Esophagus muscularis mucosa (tissue), 4 donors: ENCODE data around the gene UBE2J1.

Experiments
- EP300 ChIP-seq: sonication (generic); formaldehyde crosslinking; IDR thresholded peaks from one replicate; pipeline ENCODE4 v1.6.1; 2017; ENCODE audit warnings: antibody characterized with exemption
- POLR2A ChIP-seq: fragments of 450-650 bp; IDR thresholded peaks from one replicate; pipeline ENCODE4 v1.6.1; 2017; ENCODE audit warnings: antibody characterized with exemption, moderate library complexity, mild to moderate bottlenecking, low read depth
- POLR2AphosphoS5 ChIP-seq, 2 donors: sonication (generic); formaldehyde crosslinking; IDR thresholded peaks; one replicate each; pipeline ENCODE4 v1.6.1; 2017; ENCODE audit warnings: antibody characterized with exemption in 2 of 2
- TF ChIP-seq, protein P1 (sequence below), 3 experiments: fragments of 200-600 bp in 2 of 3; fragments of 450-650 bp in 1 of 3; sonication (generic) in 2 of 3; IDR thresholded peaks; one replicate each; pipeline ENCODE4 v1.5.1; 2017 to 2019; ENCODE audit warnings: antibody characterized with exemption in 3 of 3, mild to moderate bottlenecking in 2 of 3, moderate library complexity in 1 of 3

DNA sequence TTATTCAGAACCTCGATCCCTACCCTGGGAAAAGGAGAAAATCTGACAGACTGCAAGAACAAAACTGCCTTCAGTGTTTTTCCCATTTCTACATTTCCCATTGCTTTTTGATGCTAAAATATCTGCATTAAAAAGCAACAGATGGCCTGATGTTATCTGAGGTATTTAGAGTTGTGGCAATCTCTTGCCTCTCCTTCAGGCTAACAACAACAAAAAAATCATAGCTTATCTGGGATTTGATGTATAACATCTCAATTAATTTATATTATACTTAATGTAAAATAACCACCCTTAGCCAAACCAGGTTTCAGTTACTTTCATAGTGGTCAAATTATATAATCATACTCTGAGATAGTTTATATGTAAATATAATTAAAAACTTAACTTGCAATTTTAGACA, 21.6 kb downstream of the UBE2J1 start:
- no peak for TF ChIP-seq POLR2AphosphoS5 (IDR thresholded peaks at IDR 0.05)
- TF ChIP-seq, protein P1, sequence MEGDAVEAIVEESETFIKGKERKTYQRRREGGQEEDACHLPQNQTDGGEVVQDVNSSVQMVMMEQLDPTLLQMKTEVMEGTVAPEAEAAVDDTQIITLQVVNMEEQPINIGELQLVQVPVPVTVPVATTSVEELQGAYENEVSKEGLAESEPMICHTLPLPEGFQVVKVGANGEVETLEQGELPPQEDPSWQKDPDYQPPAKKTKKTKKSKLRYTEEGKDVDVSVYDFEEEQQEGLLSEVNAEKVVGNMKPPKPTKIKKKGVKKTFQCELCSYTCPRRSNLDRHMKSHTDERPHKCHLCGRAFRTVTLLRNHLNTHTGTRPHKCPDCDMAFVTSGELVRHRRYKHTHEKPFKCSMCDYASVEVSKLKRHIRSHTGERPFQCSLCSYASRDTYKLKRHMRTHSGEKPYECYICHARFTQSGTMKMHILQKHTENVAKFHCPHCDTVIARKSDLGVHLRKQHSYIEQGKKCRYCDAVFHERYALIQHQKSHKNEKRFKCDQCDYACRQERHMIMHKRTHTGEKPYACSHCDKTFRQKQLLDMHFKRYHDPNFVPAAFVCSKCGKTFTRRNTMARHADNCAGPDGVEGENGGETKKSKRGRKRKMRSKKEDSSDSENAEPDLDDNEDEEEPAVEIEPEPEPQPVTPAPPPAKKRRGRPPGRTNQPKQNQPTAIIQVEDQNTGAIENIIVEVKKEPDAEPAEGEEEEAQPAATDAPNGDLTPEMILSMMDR (IDR thresholded peaks at IDR 0.05): no peak
- TF ChIP-seq POLR2A: no peak
- TF ChIP-seq EP300: no peak
